ENCODE measurements around the gene HEXIM2.

The HEXIM2 gene

GRCh38 chr17:45146166-45146565 lies 15.5 kb upstream of the HEXIM2 start:
- DNase-seq, result no peak

- no peak for DNase-seq
These were observed 15.1 kb upstream of the HEXIM2 start for GRCh38 chr17:45146592-45146889.

GRCh38 chr17:45146890-45147580 lies 14.6 kb upstream of the HEXIM2 start:
- peak; percentile 79 for DNase-seq

- DNase-seq, result peak; percentile 91
These were observed 14.0 kb upstream of the HEXIM2 start for GRCh38 chr17:45147581-45148182.

- peak; percentile 99 for DNase-seq
These were observed 13.3 kb upstream of the HEXIM2 start, which contains the start of gene HEXIM1 for GRCh38 chr17:45148183-45149036. HEXIM1 (plus strand) TSS chr17:45148475; CDS start chr17:45149191, 716 bp downstream.

- DNase-seq, result peak; percentile 44
These were observed 12.5 kb upstream of the HEXIM2 start for GRCh38 chr17:45149037-45149668.

- no peak for DNase-seq
These were observed 11.7 kb upstream of the HEXIM2 start for GRCh38 chr17:45149669-45150664.

- peak; percentile 43 for DNase-seq
These were observed 10.5 kb upstream of the HEXIM2 start for GRCh38 chr17:45150911-45151809.

- DNase-seq, result no peak
These were observed 6.6 kb upstream of the HEXIM2 start for GRCh38 chr17:45155029-45155428.

- DNase-seq, result no peak
These were observed 6.2 kb upstream of the HEXIM2 start for GRCh38 chr17:45155483-45155882.

- DNase-seq, result no peak
These were observed 5.4 kb upstream of the HEXIM2 start for GRCh38 chr17:45156242-45156641.

GRCh38 chr17:45160447-45161287 lies 1.0 kb upstream of the HEXIM2 start:
- DNase-seq, result peak; percentile 59

GRCh38 chr17:45162025-45162687 lies 481 bp downstream of the HEXIM2 start:
- DNase-seq, result no peak

- DNase-seq, result no peak
These were observed 3.1 kb downstream of the HEXIM2 start for GRCh38 chr17:45164734-45165269.

- no peak for DNase-seq
These were observed 7.5 kb downstream of the HEXIM2 start for GRCh38 chr17:45168991-45169752.

- DNase-seq, result no peak
These were observed 8.7 kb downstream of the HEXIM2 start for GRCh38 chr17:45170280-45170930.

- no peak for DNase-seq
These were observed 9.3 kb downstream of the HEXIM2 start for GRCh38 chr17:45170931-45171337.
